WTC11 (cell line): ENCODE results near the gene SRPRA.

Source experiments
- AFF4 ChIP-seq: sonication (generic); formaldehyde crosslinking; IDR thresholded peaks from 2 replicates; pipeline ENCODE4 v1.8.1; 2023; ENCODE audit warnings: mild to moderate bottlenecking, missing genetic modification reagents, borderline replicate concordance
- CREB1 ChIP-seq: sonication (generic); formaldehyde crosslinking; IDR thresholded peaks from 2 replicates; pipeline ENCODE4 v1.8.0; 2023; ENCODE audit warnings: mild to moderate bottlenecking, missing genetic modification reagents
- CTCF ChIP-seq: fragments of 200-600 bp; IDR thresholded peaks from 2 replicates; pipeline ENCODE4 v1.8.0; 2022; ENCODE audit warnings: antibody characterized with exemption
- E2F5 ChIP-seq: sonication (generic); formaldehyde crosslinking; IDR thresholded peaks from 2 replicates; pipeline ENCODE4 v1.8.1; 2022; ENCODE audit warnings: mild to moderate bottlenecking, moderate library complexity, missing genetic modification reagents
- JAZF1 ChIP-seq: fragments of 250-450 bp; sonication (Bioruptor Pico); IDR thresholded peaks from 2 replicates; pipeline ENCODE4 v1.9.0; 2021; ENCODE audit warnings: moderate library complexity, mild to moderate bottlenecking, inconsistent platforms
- MYBL2 ChIP-seq: sonication (generic); formaldehyde crosslinking; IDR thresholded peaks from 2 replicates; pipeline ENCODE4 v1.8.1; 2023; ENCODE audit warnings: mild to moderate bottlenecking, moderate library complexity, missing genetic modification reagents
- SP1 ChIP-seq: sonication (generic); formaldehyde crosslinking; conservative IDR thresholded peaks from 2 replicates; pipeline ENCODE4 v1.8.1; 2022; ENCODE audit warnings: missing genetic modification reagents
- TEAD4 ChIP-seq: sonication (generic); formaldehyde crosslinking; IDR thresholded peaks from 2 replicates; pipeline ENCODE4 v1.8.0; 2022; ENCODE audit warnings: mild to moderate bottlenecking, missing genetic modification reagents
- TF ChIP-seq, protein P1 (sequence below): sonication (generic); formaldehyde crosslinking; IDR thresholded peaks from 2 replicates; pipeline ENCODE4 v1.8.0; 2023; ENCODE audit warnings: missing genetic modification reagents

- no peak for TF ChIP-seq CREB1
- no peak for TF ChIP-seq CTCF
- TF ChIP-seq, protein P1, sequence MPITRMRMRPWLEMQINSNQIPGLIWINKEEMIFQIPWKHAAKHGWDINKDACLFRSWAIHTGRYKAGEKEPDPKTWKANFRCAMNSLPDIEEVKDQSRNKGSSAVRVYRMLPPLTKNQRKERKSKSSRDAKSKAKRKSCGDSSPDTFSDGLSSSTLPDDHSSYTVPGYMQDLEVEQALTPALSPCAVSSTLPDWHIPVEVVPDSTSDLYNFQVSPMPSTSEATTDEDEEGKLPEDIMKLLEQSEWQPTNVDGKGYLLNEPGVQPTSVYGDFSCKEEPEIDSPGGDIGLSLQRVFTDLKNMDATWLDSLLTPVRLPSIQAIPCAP (CRISPR knock-in tag) = no peak
- no peak for TF ChIP-seq JAZF1 (CRISPR knock-in tag)
- no peak for TF ChIP-seq E2F5 (CRISPR knock-in tag)
- no peak for TF ChIP-seq SP1
- TF ChIP-seq MYBL2 (CRISPR knock-in tag) = no peak
- TF ChIP-seq AFF4 (CRISPR knock-in tag) = no peak
- no peak for TF ChIP-seq TEAD4 (CRISPR knock-in tag)
These were observed 37.0 kb upstream of the SRPRA start for GRCh38 chr11:126305699-126306098.
